WI38 (cell line): ENCODE data around the gene CALCB.
"Not testable (repeated sequence)": the region's sequence is repeated elsewhere in the genome, so short reads cannot be mapped to it uniquely, and the experiment has no call there.

ENCODE experiments used
- H3K4me3 ChIP-seq: 2 replicates; pipeline ENCODE4 v1.5.1; 2011; ENCODE audit warnings: low read depth, mild to moderate bottlenecking, control low read depth, low read length
- TF ChIP-seq, protein P1 (sequence below): IDR thresholded peaks from 2 replicates; pipeline ENCODE4 v1.5.1; 2012; ENCODE audit warnings: low read depth, mild to moderate bottlenecking, control low read depth, low read length

Gene CALCB

DNA sequence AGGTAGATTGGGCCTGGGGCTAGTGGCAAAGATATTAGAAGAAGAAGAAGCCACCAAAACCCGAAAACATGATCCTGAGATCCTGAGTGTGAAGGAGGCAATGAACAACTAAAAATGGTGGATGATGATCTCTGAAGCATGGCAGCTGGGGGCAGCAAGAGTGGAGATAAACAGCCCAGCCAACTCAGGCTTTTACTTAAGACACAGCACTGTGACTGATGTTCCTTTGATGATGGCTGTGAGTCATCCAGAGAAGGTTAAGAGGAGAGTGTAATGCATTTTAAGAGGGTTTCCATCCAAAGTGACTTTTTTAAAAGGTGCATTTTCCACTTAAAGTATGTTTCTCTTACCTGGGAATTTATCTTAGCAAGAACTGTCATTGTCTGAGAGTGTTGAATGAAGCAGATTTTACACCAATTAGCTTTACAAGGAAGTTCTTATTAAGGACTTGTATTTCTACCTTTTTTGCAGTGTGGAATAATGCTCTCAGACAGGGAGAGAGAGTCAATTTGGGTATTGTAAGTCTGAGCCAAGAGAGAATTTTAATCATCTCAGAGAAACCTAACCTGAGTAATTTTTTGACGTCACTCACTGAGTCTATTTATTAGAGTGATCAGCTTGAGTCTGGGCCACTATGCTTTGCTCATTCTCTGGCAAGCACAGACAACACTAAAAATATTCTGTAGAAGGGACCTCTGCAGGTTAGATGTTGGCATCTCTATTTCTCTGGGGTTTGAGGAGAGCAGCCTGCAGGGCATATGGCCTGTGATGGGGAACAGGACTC lies 14.1 kb upstream of the CALCB start:
- TF ChIP-seq, protein P1, sequence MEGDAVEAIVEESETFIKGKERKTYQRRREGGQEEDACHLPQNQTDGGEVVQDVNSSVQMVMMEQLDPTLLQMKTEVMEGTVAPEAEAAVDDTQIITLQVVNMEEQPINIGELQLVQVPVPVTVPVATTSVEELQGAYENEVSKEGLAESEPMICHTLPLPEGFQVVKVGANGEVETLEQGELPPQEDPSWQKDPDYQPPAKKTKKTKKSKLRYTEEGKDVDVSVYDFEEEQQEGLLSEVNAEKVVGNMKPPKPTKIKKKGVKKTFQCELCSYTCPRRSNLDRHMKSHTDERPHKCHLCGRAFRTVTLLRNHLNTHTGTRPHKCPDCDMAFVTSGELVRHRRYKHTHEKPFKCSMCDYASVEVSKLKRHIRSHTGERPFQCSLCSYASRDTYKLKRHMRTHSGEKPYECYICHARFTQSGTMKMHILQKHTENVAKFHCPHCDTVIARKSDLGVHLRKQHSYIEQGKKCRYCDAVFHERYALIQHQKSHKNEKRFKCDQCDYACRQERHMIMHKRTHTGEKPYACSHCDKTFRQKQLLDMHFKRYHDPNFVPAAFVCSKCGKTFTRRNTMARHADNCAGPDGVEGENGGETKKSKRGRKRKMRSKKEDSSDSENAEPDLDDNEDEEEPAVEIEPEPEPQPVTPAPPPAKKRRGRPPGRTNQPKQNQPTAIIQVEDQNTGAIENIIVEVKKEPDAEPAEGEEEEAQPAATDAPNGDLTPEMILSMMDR = no peak
- no peak overlapping the region for H3K4me3 ChIP-seq

GRCh38 chr11:15062599-15062998 lies 10.8 kb upstream of the CALCB start:
- H3K4me3 ChIP-seq = no peak overlapping the region
- TF ChIP-seq, protein P1 = no peak

DNA sequence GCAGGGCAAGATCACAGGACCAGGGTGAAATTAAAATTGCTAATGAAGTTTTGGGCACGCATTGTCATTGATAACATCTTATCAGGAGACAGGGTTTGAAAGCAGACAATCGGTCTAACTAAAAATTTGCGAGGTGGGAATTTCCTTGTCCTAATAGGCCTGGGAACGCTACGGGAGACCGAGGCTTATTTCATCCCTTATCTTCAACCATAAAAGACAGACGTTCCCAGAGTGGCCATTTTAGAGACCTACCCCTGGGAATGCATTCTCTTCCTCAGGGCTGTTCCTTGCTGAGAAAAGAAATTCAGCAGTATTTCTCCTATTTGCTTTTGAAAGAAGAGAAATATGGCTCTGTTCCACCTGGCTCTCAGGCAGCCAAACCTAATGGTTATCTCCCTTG lies 3.6 kb upstream of the CALCB start:
- not testable (repeated sequence) for H3K4me3 ChIP-seq

DNA sequence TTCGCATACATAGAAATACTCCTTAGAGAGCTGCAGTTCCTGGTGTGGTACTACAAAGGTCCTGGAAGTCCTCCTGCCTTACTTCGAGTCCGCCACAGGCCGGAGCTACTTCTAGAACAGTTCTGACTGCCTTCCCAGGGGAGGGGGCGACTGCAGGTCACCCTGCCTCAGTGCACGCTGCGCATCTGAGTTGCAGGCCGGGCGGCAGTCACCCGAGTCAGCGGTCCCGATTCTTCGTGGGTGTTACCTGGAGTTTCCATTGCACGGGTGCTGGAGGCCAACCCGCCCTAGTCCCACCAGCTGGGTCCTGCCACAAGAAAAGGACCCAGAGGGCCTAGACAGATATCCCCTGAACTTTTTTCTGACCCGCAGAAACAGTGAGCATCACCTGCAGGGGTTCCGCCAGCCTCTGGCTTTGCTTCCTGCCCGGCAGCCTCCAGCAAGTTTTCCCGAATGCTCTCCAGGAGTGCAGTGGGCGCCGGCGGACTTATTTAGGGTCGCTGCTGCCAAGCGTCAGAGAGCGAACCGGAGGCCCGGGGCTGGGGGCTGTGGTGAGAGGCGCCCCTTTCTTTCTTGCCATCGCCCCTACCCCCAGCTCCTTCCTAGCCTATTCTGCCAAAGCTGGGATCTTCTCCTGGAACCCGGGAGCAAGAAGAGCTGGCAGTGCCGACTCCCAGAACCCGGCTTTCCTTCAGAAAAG lies 1.7 kb upstream of the CALCB start:
- no peak overlapping the region for H3K4me3 ChIP-seq
- TF ChIP-seq, protein P1 = no peak

DNA sequence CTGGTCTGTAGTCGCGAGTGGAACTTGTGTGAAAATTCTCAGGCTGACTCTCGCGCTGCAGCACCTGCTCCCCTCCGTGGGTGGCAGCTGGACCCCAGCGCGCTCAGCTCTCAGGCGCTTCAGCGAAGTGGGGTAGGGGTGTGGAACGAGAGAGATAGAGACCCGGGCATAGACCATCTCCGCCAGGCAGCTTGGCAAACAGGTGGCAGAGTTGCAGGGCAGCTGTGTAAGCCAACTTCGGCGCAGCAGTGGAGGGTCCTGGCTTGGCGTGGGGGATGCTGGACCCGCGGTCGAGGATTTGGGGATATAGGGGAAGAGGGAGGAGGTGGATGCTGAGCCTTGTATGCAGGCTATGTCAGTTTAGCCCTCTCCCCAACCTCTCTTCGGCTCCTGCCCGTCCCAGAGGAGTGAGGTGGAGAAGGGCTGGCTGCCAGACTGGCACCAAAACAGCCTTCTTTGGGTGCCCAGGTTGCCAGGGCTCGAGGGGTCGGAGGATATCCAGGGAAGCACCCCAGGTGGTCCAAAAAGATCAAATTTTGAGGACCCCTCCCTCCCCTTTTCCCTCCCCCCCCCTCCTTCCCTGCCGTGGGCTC lies 746 bp upstream of the CALCB start:
- no peak overlapping the region for H3K4me3 ChIP-seq
- TF ChIP-seq, protein P1 = no peak

- H3K4me3 ChIP-seq = no peak overlapping the region
- TF ChIP-seq, protein P1 = peak; percentile 59
Observed at GRCh38 chr11:15074206-15075161, 1.1 kb downstream of the CALCB start.

- TF ChIP-seq, protein P1 = no peak
- no peak overlapping the region for H3K4me3 ChIP-seq
Observed at GRCh38 chr11:15075162-15075526, 1.8 kb downstream of the CALCB start.
